Measurements from ENCODE around the gene STARD9. TPM values are rescaled to one million over a fixed set of nuclear protein-coding genes. Genes with fewer than 3 reads are reported as not detected.

Gene STARD9
- polyA plus RNA-seq, 1 donor (not counting 4 experiments of a cell fraction or from before 2014, with no cell fraction given): 0.76 TPM

- no peaks in the 10 kb centered on the region for H3K9me1 ChIP-seq (ENCODE audit: control insufficient read depth, extremely low read depth, insufficient read depth, low read length)
- H3K79me2 ChIP-seq (ENCODE audit: control insufficient read depth, insufficient read depth, low read length): no peaks in the 10 kb centered on the region
- DNase-seq (ENCODE audit: low read depth, low spot score) (no peak), FAIRE-seq (no peak)
- H3K4me2 ChIP-seq (ENCODE audit: control insufficient read depth, extremely low read depth, insufficient read depth, low read depth, low read length): no peak overlapping the region
- no peaks in the 10 kb centered on the region for H3K9me3 ChIP-seq (ENCODE audit: control insufficient read depth, low read depth, low read length)
- no peaks in the 10 kb centered on the region for H3K27me3 ChIP-seq (ENCODE audit: control insufficient read depth, extremely low read depth, insufficient read depth, low read length)
- dilution Hi-C loops (cut with MboI; ENCODE audit: extremely low pct_ligation_motif_present, low sequenced_read_pairs): no loop called here
- no peak overlapping the region for H2AFZ ChIP-seq (ENCODE audit: control insufficient read depth, low read length)
- H3K4me3 ChIP-seq (ENCODE audit: control insufficient read depth in 2 of 3, extremely low read depth in 1 of 3, insufficient read depth in 2 of 3, low read depth in 1 of 3, low read length in 3 of 3): no peak overlapping the region
- TF ChIP-seq EZH2 (IDR thresholded peaks at IDR 0.05; ENCODE audit: low read length): no peak
- TF ChIP-seq CTCF (optimal IDR thresholded peaks at IDR 0.05 in 1 of 3, IDR thresholded peaks at IDR 0.05 in 1 of 3, conservative IDR thresholded peaks at IDR 0.05 in 1 of 3; ENCODE audit: extremely low read depth in 1 of 3, insufficient read depth in 2 of 3, low read length in 3 of 3): no peak
- no peak overlapping the region for H3K9ac ChIP-seq (ENCODE audit: control insufficient read depth, extremely low read depth, insufficient read depth, low read length)
- H3K36me3 ChIP-seq (ENCODE audit: control insufficient read depth in 2 of 2, extremely low read depth in 1 of 2, insufficient read depth in 2 of 2, low read length in 2 of 2): no peaks in the 10 kb centered on the region
- H3K4me1 ChIP-seq (ENCODE audit: control insufficient read depth, extremely low read depth, insufficient read depth, low read length): no peaks in the 10 kb centered on the region
- no peak overlapping the region for H3K27ac ChIP-seq (ENCODE audit: control insufficient read depth, insufficient read depth, low read length)
- no peaks in the 10 kb centered on the region for H4K20me1 ChIP-seq (ENCODE audit: control insufficient read depth, extremely low read depth, insufficient read depth, low read length)
Observed at GRCh38 chr15:42603978-42604377, 28.6 kb downstream of the STARD9 start.

GRCh38 chr15:42604894-42605744 lies 29.7 kb downstream of the STARD9 start:
- no peak for FAIRE-seq

More at GRCh38 chr15:42604894-42605744, 29.7 kb downstream of the STARD9 start:
- Histone ChIP-seq H3K36me3 (ENCODE audit: control insufficient read depth in 2 of 2, extremely low read depth in 1 of 2, insufficient read depth in 2 of 2, low read length in 2 of 2) (no peaks in the 10 kb centered on the region), H3K9me3 (ENCODE audit: control insufficient read depth, low read depth, low read length) (no peaks in the 10 kb centered on the region), H3K4me1 (ENCODE audit: control insufficient read depth, extremely low read depth, insufficient read depth, low read length) (no peaks in the 10 kb centered on the region), H3K27me3 (ENCODE audit: control insufficient read depth, extremely low read depth, insufficient read depth, low read length) (no peaks in the 10 kb centered on the region), H3K79me2 (ENCODE audit: control insufficient read depth, insufficient read depth, low read length) (no peaks in the 10 kb centered on the region), H3K27ac (ENCODE audit: control insufficient read depth, insufficient read depth, low read length) (no peak overlapping the region), H3K4me3 (ENCODE audit: control insufficient read depth in 2 of 3, extremely low read depth in 1 of 3, insufficient read depth in 2 of 3, low read depth in 1 of 3, low read length in 3 of 3) (no peak overlapping the region), H4K20me1 (ENCODE audit: control insufficient read depth, extremely low read depth, insufficient read depth, low read length) (no peaks in the 10 kb centered on the region), H3K9ac (ENCODE audit: control insufficient read depth, extremely low read depth, insufficient read depth, low read length) (no peak overlapping the region), H3K9me1 (ENCODE audit: control insufficient read depth, extremely low read depth, insufficient read depth, low read length) (no peaks in the 10 kb centered on the region), H2AFZ (ENCODE audit: control insufficient read depth, low read length) (no peak overlapping the region), H3K4me2 (ENCODE audit: control insufficient read depth, extremely low read depth, insufficient read depth, low read depth, low read length) (no peak overlapping the region)
- no peak for DNase-seq (ENCODE audit: low read depth, low spot score)
- no peak for TF ChIP-seq CTCF (optimal IDR thresholded peaks at IDR 0.05 in 1 of 3, IDR thresholded peaks at IDR 0.05 in 1 of 3, conservative IDR thresholded peaks at IDR 0.05 in 1 of 3; ENCODE audit: extremely low read depth in 1 of 3, insufficient read depth in 2 of 3, low read length in 3 of 3)
- TF ChIP-seq EZH2 (IDR thresholded peaks at IDR 0.05; ENCODE audit: low read length): no peak
- dilution Hi-C loops (cut with MboI; ENCODE audit: extremely low pct_ligation_motif_present, low sequenced_read_pairs): no loop called here

Data from keratinocyte (primary cell).